IPS-18c (cell line): ENCODE measurements around the gene SLC8A1.
A peak's percentile ranks its signal among the peaks of the same experiment; 100 is the strongest.

ENCODE experiments used
- H3K4me3 ChIP-seq: 2 replicates; pipeline ENCODE4 v1.7.0; 2013; ENCODE audit warnings: low read depth, mild to moderate bottlenecking, low read length, moderate library complexity; ENCODE audit not compliant: insufficient read depth
- H3K9me3 ChIP-seq: one replicate; pipeline ENCODE4 v1.6.1; 2013; ENCODE audit warnings: mild to moderate bottlenecking, low read length, moderate library complexity; ENCODE audit not compliant: control insufficient read depth, insufficient read depth

The SLC8A1 gene

GRCh38 chr2:40470822-40471813, 19.2 kb upstream of the SLC8A1 start:
- Histone ChIP-seq H3K4me3 (no peak overlapping the region), H3K9me3 (no peaks in the 10 kb centered on the region)

- H3K9me3 ChIP-seq: no peaks in the 10 kb centered on the region
These were observed 15.2 kb upstream of the SLC8A1 start for GRCh38 chr2:40466935-40467572.

GRCh38 chr2:40466332-40466906, 14.5 kb upstream of the SLC8A1 start:
- Histone ChIP-seq H3K9me3 (no peaks in the 10 kb centered on the region), H3K4me3 (no peak overlapping the region)

More at GRCh38 chr2:40466935-40467572, 15.2 kb upstream of the SLC8A1 start:
- H3K4me3 ChIP-seq: no peak overlapping the region

GRCh38 chr2:40463112-40463511, 11.2 kb upstream of the SLC8A1 start:
- H3K4me3 ChIP-seq: no peak overlapping the region
- no peaks in the 10 kb centered on the region for H3K9me3 ChIP-seq

GRCh38 chr2:40458271-40458794, 6.4 kb upstream of the SLC8A1 start:
- Histone ChIP-seq H3K9me3 (no peaks in the 10 kb centered on the region), H3K4me3 (no peak overlapping the region)

- Histone ChIP-seq H3K9me3 (no peaks in the 10 kb centered on the region), H3K4me3 (no peak overlapping the region)
These were observed 5.9 kb upstream of the SLC8A1 start for GRCh38 chr2:40457837-40458236.

- Histone ChIP-seq H3K9me3 (no peaks in the 10 kb centered on the region), H3K4me3 (no peak overlapping the region)
These were observed 5.5 kb upstream of the SLC8A1 start for GRCh38 chr2:40457366-40457765.

GRCh38 chr2:40456926-40457325, 5.0 kb upstream of the SLC8A1 start:
- Histone ChIP-seq H3K9me3 (no peaks in the 10 kb centered on the region), H3K4me3 (no peak overlapping the region)

- Histone ChIP-seq H3K4me3 (no peak overlapping the region), H3K9me3 (no peaks in the 10 kb centered on the region)
These were observed 3.8 kb upstream of the SLC8A1 start for GRCh38 chr2:40455661-40456060.

- no peaks in the 10 kb centered on the region for H3K9me3 ChIP-seq
- H3K4me3 ChIP-seq: no peak overlapping the region
These were observed 2.4 kb upstream of the SLC8A1 start for GRCh38 chr2:40454321-40454720.

GRCh38 chr2:40452786-40453185, 896 bp upstream of the SLC8A1 start:
- Histone ChIP-seq H3K9me3 (no peaks in the 10 kb centered on the region), H3K4me3 (peak overlapping the region; percentile 55; the same call in 1 of the 2 replicates)

- Histone ChIP-seq H3K4me3 (peak overlapping the region; percentile 77), H3K9me3 (no peaks in the 10 kb centered on the region)
These were observed 977 bp downstream of the SLC8A1 start for GRCh38 chr2:40450796-40451430.

- H3K9me3 ChIP-seq: no peaks in the 10 kb centered on the region
- H3K4me3 ChIP-seq: peak overlapping the region; percentile 77; the same call in 1 of the 2 replicates
These were observed 1.7 kb downstream of the SLC8A1 start for GRCh38 chr2:40450066-40450795.

- H3K4me3 ChIP-seq: no peak overlapping the region
- H3K9me3 ChIP-seq: no peaks in the 10 kb centered on the region
These were observed 3.3 kb downstream of the SLC8A1 start for GRCh38 chr2:40448476-40449079.

- Histone ChIP-seq H3K4me3 (no peak overlapping the region), H3K9me3 (no peaks in the 10 kb centered on the region)
These were observed 6.4 kb downstream of the SLC8A1 start for GRCh38 chr2:40445467-40445866.

GRCh38 chr2:40440835-40441234, 11.1 kb downstream of the SLC8A1 start:
- Histone ChIP-seq H3K9me3 (no peaks in the 10 kb centered on the region), H3K4me3 (no peak overlapping the region)
